NCI-H1930 (cell line): ENCODE data around the gene MC3R.
A peak's percentile ranks its signal among the peaks of the same experiment; 100 is the strongest.
"Not testable (repeated sequence)": the region's sequence is repeated elsewhere in the genome, so short reads cannot be mapped to it uniquely, and the experiment has no call there.

ENCODE experiments used
- DNase-seq, 2 experiments: peaks; one replicate each; lab custom pipeline; 2025; lab: John Stamatoyannopoulos, UW

Gene MC3R

DNA sequence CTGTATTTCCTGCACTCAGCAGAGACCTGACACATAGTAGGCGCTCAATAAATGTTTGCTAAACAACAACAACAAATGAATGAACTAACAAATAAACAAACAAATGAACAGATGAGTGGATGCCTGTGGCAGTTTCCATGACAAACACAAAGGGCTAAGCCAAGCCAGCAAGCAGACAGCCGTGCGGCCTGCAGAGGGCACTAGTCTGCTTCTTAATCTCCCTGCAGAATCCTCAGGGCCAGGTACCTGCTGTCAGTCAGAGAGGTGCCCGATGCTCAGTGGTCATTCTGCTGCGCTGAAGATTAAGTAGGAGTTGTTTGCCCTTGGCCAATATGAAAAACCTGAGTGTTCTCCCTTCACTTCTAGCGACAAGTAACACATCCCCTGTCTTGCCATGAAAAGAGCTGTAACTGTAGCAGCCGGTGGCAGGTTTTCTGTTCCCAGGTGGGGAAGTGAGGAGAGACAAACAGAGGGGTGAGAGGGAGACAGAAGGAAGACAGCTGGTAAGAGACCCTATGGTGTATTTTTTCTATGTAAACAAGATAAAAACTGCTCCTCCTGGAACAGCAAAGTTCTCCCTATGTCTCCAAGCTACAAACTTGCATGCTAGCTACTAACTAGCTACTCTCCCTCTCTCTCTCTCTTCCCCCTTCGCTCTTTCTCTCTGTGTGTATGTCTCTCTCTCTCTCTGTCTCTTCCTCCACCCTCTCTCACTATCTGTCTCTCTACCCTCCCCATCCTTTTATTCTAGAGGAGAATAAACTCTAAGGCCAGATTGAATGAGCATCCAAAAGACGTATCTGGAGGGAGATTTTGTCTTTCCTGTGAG lies at the start of gene MC3R:
MC3R (plus strand) TSS at position 779 of the 829 bp plus-strand sequence. CDS start 112 bp downstream, outside the sequence.
- DNase-seq = peak; percentile 17 to 55

DNA sequence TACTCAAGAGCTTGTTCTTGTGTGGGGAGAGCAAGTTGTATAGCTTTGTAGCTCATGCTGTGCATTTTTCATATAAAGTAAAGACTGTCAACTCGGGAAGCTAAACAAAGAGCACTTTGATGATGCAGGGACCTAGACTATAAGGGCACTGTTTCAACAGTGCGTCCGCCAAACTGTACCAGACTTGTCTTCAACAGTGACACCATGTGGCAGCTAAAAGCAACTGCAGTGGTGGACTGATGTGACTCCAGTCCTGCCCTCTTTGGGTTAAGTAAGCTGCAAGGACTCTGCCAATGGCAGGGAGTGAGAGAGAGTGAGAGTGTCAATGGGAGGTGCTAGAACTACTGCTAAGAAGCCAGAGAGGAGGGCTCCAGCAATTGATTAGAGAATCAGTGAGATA lies 48.1 kb upstream of the MC3R start:
- DNase-seq = no peak

DNA sequence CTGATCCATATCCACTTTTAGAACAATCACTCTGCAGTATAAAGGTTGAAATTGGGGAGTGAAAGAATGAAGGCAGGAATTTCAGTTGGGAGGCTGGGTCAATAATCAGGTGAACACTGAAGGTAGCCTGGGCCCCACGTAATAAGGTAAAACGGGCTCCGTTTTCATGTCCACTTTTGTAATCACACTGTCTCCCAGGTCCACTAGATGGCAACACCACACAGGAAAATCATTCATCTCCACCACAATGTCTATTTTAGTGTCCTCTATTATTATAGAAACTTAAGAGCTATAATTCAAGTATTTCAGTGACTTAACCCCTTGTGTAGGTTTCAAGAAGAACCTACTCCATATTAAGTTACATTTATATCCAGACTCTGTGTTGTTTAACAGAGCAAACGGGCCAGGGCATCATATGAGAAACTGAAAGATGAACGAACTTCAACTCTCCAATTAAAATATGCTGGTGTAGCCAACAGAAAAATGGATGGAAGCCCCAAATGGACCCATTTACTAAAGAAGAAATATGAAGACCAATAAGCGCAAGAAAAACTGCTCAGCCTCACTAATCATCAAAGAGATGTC lies 45.9 kb upstream of the MC3R start:
- peak in 1 of 2 experiments; percentile 19 for DNase-seq

- no peak for DNase-seq
These were observed 44.3 kb upstream of the MC3R start for GRCh38 chr20:56204206-56204605.

DNA sequence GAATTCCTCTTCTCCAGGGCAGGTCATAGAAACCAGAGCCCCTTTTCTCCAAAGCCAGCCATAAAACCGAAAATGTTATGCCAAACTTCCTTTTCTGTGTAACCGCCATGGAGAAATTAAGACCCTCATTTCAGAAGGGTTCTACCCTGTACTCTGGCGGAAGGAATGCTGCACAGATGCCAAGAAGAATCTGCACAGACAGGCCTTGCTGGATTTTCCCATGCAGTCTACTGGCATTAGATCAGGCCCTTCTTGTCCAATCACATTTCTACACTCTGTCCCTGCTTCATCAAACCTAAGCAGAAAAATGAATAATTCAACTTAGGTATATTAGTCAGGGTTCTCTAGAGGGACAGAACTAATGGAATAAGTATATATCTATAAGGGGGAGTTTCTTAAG lies 43.2 kb upstream of the MC3R start:
- DNase-seq = no peak

DNA sequence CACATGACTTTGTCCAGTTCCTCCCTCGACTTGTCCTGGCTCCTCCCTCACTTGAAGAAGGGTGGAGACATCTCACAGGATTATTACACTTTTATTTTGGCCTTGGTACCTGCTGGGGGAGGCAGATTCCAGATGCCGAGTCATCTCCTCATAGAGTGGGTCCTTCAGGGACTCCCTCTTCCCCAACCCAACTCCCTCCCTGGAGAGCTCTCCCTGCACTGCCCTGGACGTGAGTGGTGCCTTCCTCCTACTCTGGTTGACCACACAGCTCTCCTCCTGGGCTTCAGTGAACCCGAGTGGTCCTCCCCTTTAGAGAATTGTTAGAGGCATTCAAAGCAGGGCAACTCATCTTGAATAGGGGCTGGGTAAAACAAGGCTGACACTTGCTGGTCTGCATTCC lies 40.9 kb upstream of the MC3R start:
- DNase-seq = no peak

GRCh38 chr20:56208121-56208520 lies 40.4 kb upstream of the MC3R start:
- DNase-seq = no peak

GRCh38 chr20:56211051-56211450 lies 37.5 kb upstream of the MC3R start:
- no peak for DNase-seq

- DNase-seq = no peak
These were observed 36.4 kb upstream of the MC3R start for GRCh38 chr20:56212091-56212490.

- no peak for DNase-seq
These were observed 35.2 kb upstream of the MC3R start for GRCh38 chr20:56213321-56213720.

DNA sequence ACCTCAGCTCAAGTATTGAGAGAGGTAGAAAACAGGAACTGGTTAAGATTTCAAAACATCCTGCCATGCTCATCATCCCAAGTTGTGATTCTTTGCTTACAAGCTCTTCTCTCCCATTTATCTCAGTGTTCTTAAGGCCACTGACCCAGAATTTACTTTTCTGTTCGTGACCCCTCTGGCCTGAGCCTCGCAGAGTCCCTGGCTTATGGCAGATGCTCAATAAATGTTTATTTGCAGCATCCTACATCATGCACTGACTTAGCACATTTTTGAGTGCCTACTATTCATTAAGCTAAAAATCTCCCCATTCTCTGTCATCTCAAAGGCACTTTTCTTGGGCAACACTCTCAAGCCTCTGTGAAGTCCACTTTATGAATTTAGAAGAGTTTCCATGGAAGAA lies 33.4 kb upstream of the MC3R start:
- no peak for DNase-seq

DNA sequence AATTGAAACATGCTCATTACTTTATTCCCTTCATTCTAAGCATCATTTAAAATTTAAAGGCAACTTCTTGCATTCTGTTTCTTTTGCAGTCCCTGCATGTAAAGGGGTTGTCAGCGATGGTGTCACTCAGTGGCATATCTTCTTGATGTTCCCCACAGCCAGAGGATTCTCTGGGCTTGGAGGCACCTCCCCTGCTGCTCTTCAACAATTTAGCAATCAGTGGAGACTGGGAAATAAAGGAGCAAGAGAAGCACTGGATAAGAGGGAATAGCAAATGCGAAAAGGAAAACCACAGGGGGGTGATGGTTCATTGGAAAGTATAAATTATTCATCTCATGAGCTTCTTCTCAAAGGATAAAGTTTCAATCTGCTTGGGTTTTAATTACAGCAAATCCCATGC lies 30.7 kb upstream of the MC3R start:
- no peak for DNase-seq

- DNase-seq = not testable (repeated sequence)
These were observed 27.3 kb upstream of the MC3R start for GRCh38 chr20:56221186-56221585.

GRCh38 chr20:56222201-56222600 lies 26.3 kb upstream of the MC3R start:
- DNase-seq = no peak

DNA sequence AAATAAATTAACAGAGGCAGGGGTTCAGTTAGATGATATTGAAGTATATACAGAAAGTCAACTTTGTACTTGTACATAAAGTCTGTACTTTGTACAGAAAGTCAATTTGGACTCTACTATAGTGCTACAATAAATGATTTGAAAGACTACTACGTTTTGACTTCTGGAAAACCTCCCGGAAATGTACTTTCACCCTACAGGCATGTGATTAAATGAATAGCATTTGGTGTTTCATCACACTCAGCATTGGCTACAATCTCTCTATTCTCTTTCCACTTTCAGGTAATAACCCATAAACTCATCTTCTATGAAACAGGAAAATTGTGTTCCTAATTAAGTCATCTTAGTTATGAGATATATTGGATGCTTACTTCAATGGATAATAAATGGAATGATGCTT lies 25.6 kb upstream of the MC3R start:
- no peak for DNase-seq

DNA sequence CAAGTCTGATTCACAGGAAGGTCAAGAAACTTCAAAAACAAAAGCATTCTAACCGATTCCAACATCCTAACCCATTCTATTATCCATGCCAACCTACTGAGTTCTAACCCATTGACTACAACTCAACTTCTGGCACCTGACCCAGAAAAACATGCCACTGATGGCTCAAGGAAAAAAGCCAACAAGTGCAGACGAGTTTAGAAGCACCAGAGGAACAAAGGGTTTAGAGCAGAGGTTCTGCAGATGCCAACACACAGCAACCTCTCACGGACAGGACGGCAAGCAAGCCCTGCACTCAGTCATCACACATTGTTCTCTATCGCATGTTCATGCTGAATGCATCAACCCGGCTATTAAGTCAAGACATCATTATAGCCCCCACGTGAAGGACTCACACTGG lies 25.2 kb upstream of the MC3R start:
- no peak for DNase-seq

DNA sequence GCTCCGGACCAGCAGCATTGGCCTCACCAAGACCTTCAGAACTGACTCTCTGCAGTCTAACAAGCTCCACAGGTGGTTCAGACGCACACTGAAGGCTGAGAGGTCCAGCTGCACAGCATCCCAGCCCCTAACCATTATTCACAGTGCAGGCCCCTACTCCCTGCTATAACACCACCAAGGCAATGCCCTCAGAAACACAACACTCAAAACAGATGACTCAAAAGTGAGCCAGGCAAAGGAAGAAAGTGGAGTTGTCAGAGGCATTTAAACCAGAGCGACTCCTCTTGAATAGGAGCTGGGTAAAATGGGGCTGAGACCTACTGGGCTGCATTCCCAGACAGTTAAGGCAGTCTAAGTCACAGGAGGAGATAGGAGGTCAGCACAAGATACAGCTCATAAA lies 20.5 kb upstream of the MC3R start:
- DNase-seq = no peak

GRCh38 chr20:56229812-56230211 lies 18.7 kb upstream of the MC3R start:
- no peak for DNase-seq

DNA sequence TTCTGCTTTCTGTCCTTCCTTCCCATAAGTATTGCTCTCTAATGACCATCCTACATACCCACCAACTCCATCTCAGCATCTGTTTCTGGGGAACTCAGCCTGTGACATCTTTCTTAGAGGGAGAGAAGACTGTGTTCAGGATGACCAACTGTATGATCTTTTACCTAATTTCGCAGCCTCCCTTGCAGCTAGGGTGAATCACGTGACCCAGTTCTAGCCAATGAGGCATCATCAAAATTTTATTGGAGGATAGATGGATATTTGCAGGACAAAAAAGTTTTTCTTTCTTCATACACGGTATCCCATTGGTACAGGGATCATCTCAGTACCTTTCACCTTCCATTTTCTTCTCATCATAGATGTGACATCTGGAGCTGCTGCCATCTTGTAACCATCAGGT lies 14.4 kb upstream of the MC3R start:
- no peak for DNase-seq

- DNase-seq = no peak
These were observed 11.2 kb upstream of the MC3R start for GRCh38 chr20:56237335-56237734.

- DNase-seq = no peak
These were observed 4.3 kb upstream of the MC3R start for GRCh38 chr20:56244259-56244658.

DNA sequence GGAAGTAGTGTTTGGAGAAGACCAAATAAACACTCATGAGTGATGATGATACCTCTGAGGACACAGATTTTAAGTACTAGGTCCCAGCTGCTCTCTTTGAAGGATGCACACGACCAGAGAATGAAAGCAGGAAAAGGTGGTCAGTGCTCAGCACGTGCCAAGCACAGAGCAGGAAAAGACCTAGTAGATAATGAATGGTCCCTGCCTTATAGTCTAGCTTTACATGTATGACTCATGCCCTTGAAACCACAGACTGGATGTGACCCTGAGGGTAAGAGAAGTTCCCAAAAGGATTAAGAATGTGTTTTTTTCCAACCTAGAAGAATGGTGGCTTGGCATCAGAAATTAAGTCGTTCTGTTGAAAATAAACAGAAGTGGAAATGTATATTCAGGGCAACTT lies 2.8 kb upstream of the MC3R start:
- no peak for DNase-seq

DNA sequence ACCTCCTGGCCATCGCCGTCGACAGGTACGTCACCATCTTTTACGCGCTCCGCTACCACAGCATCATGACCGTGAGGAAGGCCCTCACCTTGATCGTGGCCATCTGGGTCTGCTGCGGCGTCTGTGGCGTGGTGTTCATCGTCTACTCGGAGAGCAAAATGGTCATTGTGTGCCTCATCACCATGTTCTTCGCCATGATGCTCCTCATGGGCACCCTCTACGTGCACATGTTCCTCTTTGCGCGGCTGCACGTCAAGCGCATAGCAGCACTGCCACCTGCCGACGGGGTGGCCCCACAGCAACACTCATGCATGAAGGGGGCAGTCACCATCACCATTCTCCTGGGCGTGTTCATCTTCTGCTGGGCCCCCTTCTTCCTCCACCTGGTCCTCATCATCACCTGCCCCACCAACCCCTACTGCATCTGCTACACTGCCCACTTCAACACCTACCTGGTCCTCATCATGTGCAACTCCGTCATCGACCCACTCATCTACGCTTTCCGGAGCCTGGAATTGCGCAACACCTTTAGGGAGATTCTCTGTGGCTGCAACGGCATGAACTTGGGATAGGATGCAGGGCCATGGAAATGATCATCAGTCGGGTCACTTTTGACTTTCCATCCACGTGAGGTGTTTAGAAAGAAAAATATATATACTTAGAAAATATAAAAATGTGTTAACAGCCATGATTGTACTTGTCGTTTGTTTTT lies 868 bp downstream of the MC3R start:
- DNase-seq = peak; percentile 30 to 42
